ENCODE results near the gene TMEFF2. TPM values are rescaled to one million over a fixed set of nuclear protein-coding genes. Genes with fewer than 3 reads are reported as not detected.

TMEFF2 gene
- total RNA-seq, 2 donors from 2014 or later: 0.21 TPM; not detected in 1

DNA sequence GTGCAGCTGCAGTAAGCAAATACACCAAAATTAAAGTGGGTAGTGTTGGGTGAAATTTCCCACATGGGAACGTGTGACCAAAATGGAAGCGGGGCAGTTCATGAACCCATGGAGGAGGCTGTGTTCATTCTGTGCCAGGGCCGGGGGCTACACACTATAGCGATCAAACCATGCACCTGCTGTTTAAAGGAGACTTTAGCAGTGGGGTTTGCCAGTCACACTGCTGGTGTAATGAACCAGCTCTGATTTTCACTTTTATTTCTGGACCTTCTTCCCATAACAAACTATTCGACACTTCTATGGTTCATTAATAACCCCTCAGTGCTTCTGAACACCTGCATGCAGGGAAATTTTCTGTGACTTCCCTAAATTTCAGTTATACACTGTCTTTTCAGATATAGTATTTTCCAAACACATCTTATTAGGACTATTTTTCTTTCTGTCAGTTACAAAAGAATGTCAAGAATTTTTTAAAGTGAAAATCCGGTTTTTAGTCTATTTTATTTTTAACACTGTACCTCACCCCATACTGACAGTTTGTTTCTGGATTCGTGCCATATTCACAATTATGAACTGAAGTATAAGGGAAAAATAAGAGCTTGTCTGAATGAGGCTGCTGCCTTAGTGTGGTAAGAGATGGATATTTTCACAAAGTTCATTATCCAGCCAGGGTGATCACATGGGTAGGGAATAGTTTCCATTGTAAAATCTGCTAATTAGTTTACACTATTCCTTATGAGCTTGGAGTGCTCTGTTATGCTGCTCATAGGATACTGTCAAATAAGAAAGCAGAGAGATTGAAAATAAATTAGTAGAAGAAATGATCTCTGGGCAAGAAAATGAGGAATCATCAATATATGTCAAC lies 236.5 kb downstream of the TMEFF2 start:
- ATAC-seq (ENCODE audit: insufficient number of reproducible peaks, low FRiP score, low read depth) (no peak), DNase-seq (ENCODE audit: low spot score) (no peak)
- H3K9me3 ChIP-seq: no peaks in the 10 kb centered on the region
- H3K4me1 ChIP-seq (ENCODE audit: control insufficient read depth in 1 of 2, low read depth in 2 of 2): no peaks in the 10 kb centered on the region
- H3K36me3 ChIP-seq: no peaks in the 10 kb centered on the region
- H3K4me3 ChIP-seq: no peak overlapping the region
- H3K27ac ChIP-seq: no peak overlapping the region
- no peaks in the 10 kb centered on the region for H3K27me3 ChIP-seq (replicated peaks; ENCODE audit: insufficient read depth)
- TF ChIP-seq, protein P1, sequence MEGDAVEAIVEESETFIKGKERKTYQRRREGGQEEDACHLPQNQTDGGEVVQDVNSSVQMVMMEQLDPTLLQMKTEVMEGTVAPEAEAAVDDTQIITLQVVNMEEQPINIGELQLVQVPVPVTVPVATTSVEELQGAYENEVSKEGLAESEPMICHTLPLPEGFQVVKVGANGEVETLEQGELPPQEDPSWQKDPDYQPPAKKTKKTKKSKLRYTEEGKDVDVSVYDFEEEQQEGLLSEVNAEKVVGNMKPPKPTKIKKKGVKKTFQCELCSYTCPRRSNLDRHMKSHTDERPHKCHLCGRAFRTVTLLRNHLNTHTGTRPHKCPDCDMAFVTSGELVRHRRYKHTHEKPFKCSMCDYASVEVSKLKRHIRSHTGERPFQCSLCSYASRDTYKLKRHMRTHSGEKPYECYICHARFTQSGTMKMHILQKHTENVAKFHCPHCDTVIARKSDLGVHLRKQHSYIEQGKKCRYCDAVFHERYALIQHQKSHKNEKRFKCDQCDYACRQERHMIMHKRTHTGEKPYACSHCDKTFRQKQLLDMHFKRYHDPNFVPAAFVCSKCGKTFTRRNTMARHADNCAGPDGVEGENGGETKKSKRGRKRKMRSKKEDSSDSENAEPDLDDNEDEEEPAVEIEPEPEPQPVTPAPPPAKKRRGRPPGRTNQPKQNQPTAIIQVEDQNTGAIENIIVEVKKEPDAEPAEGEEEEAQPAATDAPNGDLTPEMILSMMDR (IDR thresholded peaks at IDR 0.05): no peak

DNA sequence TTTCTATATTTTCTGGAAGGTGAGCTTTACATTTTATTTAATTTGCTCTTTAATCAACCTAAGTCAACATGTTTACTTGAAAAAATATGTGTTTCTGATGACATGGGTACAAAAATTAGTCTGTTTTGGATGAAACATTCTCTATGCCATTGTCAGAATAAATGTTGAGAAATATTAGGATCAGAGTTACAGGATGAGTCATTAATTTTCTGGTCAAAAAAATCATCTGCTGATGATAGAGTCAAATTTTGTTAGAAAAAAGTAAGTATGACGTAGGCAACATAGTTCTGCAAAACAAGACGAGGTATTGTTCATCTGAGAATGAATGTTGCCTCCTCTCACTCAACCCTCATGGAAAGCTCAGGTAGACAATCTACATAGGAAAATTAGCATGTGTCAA lies 240.3 kb downstream of the TMEFF2 start:
- no peaks in the 10 kb centered on the region for H3K36me3 ChIP-seq
- TF ChIP-seq, protein P1 (IDR thresholded peaks at IDR 0.05): no peak
- H3K9me3 ChIP-seq: no peaks in the 10 kb centered on the region
- H3K4me3 ChIP-seq: no peak overlapping the region
- no peak overlapping the region for H3K27ac ChIP-seq
- H3K27me3 ChIP-seq (replicated peaks; ENCODE audit: insufficient read depth): no peaks in the 10 kb centered on the region
- DNase-seq (ENCODE audit: low spot score) (no peak), ATAC-seq (ENCODE audit: insufficient number of reproducible peaks, low FRiP score, low read depth) (no peak)
- no peaks in the 10 kb centered on the region for H3K4me1 ChIP-seq (ENCODE audit: control insufficient read depth in 1 of 2, low read depth in 2 of 2)

DNA sequence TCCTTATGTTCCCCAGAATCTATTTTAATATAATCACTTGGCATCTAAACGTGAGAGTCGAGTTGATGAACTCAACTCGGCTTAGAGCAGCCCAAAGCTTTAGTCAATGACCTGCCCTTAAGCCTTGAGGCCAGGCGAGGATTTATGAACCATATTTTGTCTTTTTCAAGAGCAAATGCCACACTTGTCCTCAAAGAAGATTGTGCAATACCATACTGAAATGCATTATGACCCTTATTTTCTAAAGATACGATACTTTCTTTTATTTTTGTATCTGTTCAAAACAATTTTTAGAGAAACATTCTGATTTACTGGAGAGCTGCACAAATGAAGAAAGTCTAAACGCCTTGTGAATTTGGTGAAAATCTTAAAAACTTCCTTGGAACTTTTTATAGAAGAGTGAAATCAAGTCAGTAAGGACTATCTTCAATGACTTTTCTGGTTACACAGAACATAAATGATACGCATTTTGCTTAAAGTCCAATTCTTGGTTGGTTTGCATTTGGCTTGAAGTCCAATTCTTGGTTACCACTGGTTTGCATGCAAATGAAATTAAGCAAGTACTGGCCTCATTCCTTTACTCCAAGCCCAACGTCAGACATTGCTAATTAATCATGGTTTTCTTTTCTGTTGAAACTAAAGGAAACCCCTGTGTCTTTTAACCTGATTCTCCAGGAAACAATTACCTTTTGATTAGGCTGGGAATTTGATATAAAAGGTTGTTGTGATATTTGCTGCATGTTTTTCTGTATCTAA lies 242.0 kb downstream of the TMEFF2 start:
- no peak for DNase-seq (ENCODE audit: low spot score)
- Histone ChIP-seq H3K9me3 (no peaks in the 10 kb centered on the region), H3K36me3 (no peaks in the 10 kb centered on the region), H3K4me3 (no peak overlapping the region), H3K27me3 (replicated peaks; ENCODE audit: insufficient read depth) (no peaks in the 10 kb centered on the region), H3K27ac (no peak overlapping the region), H3K4me1 (ENCODE audit: control insufficient read depth in 1 of 2, low read depth in 2 of 2) (no peaks in the 10 kb centered on the region)
- ATAC-seq (ENCODE audit: insufficient number of reproducible peaks, low FRiP score, low read depth): no peak
- TF ChIP-seq, protein P1 (IDR thresholded peaks at IDR 0.05): no peak

DNA sequence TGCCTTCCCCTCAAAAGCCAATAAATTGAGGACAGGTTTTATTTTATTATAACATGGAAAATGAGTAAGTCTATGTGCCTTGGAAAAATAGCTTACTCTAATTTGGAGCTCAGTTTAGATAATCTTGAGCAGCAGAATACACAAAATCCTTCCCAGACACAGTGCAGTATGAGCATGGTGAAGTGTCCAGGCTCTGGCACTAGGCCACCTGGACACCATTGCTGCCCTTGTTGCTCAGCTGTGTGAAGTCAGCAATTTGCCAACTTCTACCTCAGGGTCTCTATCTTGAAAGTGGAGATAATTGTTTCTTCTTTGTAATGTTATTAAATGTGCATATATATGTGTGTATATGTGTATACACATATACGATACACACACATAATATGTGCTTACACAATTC lies 242.9 kb downstream of the TMEFF2 start:
- DNase-seq (ENCODE audit: low spot score): no peak
- Histone ChIP-seq H3K27ac (no peak overlapping the region), H3K4me3 (no peak overlapping the region), H3K4me1 (ENCODE audit: control insufficient read depth in 1 of 2, low read depth in 2 of 2) (no peaks in the 10 kb centered on the region), H3K36me3 (no peaks in the 10 kb centered on the region), H3K27me3 (replicated peaks; ENCODE audit: insufficient read depth) (no peaks in the 10 kb centered on the region), H3K9me3 (no peaks in the 10 kb centered on the region)
- no peak for ATAC-seq (ENCODE audit: insufficient number of reproducible peaks, low FRiP score, low read depth)
- TF ChIP-seq, protein P1 (IDR thresholded peaks at IDR 0.05): no peak

DNA sequence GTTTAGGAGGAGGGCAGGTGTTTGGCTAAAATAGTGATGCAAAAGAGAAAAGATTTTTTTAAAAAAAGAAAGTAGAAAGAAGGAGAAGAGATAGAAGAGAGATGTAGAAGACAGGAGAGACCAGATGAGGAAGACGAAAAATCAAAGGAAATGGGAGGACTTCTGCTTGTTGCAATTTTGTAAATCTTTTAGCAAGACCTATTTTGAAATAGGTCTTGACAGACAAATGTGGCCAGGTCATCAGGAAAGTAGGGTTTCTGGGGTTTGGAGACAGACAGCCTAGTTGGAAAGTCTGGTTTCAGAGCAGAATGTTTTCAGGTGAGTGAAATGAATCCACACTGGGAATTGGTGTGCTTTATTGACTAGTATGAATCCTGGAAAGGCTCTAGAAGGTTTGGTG lies 243.4 kb downstream of the TMEFF2 start:
- ATAC-seq (ENCODE audit: insufficient number of reproducible peaks, low FRiP score, low read depth): no peak

More for the DNA sequence above, 243.4 kb downstream of the TMEFF2 start:
- no peak overlapping the region for H3K27ac ChIP-seq
- H3K27me3 ChIP-seq (replicated peaks; ENCODE audit: insufficient read depth): no peaks in the 10 kb centered on the region
- H3K4me1 ChIP-seq (ENCODE audit: control insufficient read depth in 1 of 2, low read depth in 2 of 2): no peaks in the 10 kb centered on the region
- no peaks in the 10 kb centered on the region for H3K36me3 ChIP-seq
- H3K4me3 ChIP-seq: no peak overlapping the region
- TF ChIP-seq, protein P1 (IDR thresholded peaks at IDR 0.05): no peak
- DNase-seq (ENCODE audit: low spot score): no peak
- no peaks in the 10 kb centered on the region for H3K9me3 ChIP-seq

Measured in thoracic aorta (tissue), 2 donors.